Stimulated activated CD8-positive, alpha-beta memory T cell treated with anti-CD3 and anti-CD28 coated beads, Interleukin-15, amount 100 ng/mL, for 24 hours (primary cell): Measurements from ENCODE around the gene NDC1.
"Not testable (repeated sequence)": the region's sequence is repeated elsewhere in the genome, so short reads cannot be mapped to it uniquely, and the experiment has no call there.

ENCODE experiments used
- DNase-seq: peaks from one replicate; pipeline ENCODE4 v3.0.0-alpha.2; 2020; ENCODE audit warnings: low read depth

Gene NDC1

GRCh38 chr1:53765657-53766056 is 72.4 kb downstream of the NDC1 start:
- DNase-seq: no peak

DNA sequence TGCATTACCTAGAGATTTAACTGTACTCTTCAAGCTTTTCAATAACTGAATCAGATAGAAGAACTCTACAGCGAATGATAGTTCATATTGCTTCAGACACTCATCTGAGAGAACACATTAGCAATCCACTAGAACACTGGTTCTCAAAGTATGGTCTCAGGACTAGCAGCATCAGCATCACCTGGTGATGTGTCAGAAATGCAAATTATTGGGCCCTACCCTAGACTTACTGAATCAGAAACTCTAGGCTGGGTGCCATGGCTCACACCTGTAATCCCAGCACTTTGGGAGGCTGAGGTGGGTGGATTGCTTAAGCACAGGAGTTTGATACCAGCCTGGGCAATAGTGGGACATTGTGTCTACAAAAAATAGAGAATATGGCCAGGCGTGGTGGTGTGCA is 74.2 kb downstream of the NDC1 start:
- no peak for DNase-seq

GRCh38 chr1:53763461-53763860 is 74.6 kb downstream of the NDC1 start:
- no peak for DNase-seq

GRCh38 chr1:53760497-53760896 is 77.6 kb downstream of the NDC1 start:
- DNase-seq: not testable (repeated sequence)

- DNase-seq: no peak
Observed at GRCh38 chr1:53755874-53756273, 82.2 kb downstream of the NDC1 start.

DNA sequence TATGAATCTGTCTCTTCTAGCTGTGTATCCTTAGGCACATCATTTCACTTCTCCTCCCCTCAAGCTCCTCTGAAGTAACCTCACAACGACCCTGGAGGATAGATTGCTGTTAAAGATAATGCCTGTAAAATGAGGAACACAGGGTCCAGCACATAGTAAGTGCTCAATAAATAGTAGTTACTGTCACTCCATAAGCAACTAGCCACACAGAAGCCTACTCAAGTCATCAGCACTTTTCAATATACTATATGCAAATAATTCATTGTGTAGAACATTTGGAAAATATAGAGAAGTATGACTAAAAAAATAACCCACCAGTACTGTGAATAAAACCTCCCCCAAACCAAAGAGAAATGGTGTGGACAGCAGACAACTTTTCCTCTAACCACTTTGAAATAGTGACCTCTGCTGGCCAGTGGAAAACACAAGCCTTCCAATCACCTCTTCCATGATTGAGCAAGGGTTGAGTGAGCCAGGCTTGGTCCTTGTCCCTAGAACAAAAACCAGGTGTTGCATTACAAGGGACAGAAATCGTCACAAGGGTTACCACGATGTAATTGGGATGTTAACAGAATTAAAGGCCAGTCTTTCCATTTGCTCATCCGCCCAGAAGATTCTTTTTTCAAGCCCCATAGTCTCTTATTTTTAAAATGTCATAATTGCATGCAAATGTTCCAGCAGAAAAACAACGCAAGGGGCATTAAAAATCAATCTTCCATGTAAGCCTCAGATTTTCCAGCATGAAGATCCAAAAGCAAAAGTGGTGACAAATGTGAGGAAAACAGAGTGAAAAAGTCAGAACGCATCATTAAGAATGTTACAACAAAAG is 83.4 kb downstream of the NDC1 start:
- no peak for DNase-seq

- no peak for DNase-seq
Observed at GRCh38 chr1:53752281-53752680, 85.8 kb downstream of the NDC1 start.

- DNase-seq: no peak
Observed at GRCh38 chr1:53747841-53748240, 90.3 kb downstream of the NDC1 start.

DNA sequence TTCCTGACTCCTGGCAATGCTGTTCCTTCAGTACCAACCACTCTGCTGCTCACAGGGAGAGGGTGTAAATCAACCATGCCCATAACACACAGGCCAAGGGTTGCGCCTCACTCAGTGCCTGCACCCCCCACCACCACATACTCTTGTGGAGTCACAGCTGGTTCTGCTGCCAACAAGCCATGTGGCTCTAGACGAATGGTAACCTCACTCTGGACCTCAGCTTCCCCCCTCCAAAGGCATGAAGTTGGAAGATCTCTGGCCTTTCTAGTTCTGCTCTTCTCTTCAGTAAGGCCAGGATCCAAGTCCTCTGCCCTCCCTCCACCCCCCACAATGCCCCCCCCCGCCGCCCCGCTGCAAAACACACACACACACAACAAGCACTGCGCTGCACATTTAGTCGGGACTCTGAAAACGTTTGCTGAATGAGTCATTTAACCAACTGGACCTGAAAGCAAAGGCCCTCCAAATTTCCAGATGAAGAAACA is 97.4 kb downstream of the NDC1 start:
- no peak for DNase-seq

- DNase-seq: peak; percentile 21
Observed at GRCh38 chr1:53739109-53739681, 98.9 kb downstream of the NDC1 start, which contains the start of gene GLIS1. Gene GLIS1 (minus strand): TSS chr1:53739164. CDS start chr1:53738064, 1,100 bp downstream.

DNA sequence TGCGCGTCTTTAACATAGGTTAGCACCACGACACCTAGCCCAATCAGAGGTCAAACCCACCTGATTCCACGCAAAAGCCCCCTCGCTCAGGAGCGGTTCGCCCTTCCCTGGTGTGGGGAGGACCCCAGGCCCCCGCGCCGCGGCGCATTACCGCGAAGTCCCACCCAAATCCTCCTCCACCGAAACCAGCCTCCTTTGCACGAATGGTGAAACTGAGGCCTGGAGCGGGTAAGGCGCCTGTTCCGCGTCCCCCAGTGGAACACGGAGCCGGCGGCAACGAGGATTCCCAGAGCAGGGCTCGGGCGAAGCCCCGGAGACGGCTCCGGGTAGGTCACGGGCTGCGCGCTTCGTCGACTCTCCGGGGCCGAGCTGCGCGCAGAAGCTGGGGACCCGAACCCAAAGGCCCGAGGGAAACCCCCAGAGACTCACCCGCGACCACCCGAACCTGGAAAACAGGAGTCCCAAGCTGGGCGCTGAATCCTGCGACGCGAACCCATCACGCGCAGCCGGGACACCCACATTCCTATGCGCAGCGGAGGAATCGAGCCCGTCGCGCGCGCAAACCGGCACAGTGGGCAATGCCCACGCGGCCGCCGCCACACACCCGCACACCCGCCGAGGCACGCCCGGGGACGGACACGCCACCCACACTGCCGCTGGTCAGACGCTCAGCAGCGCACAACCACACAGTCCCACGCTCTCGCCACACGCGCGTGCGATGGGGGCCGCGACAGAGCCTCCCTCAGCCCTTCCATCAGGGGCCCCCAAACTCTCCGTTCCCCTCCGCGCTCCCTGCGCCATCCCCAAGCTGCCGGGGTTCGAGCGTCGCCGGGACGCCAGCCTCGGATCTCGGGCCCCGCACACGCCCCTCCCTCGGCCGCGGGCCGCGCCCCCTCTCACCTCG is 99.6 kb downstream of the NDC1 start:
- no peak for DNase-seq

- no peak for DNase-seq
Observed at GRCh38 chr1:53737648-53738204, 100.4 kb downstream of the NDC1 start.

- DNase-seq: no peak
Observed at GRCh38 chr1:53736290-53736689, 101.8 kb downstream of the NDC1 start.

- no peak for DNase-seq
Observed at GRCh38 chr1:53735681-53736080, 102.4 kb downstream of the NDC1 start.

GRCh38 chr1:53735261-53735660 is 102.8 kb downstream of the NDC1 start:
- DNase-seq: no peak

- DNase-seq: no peak
Observed at GRCh38 chr1:53734650-53735211, 103.4 kb downstream of the NDC1 start.

DNA sequence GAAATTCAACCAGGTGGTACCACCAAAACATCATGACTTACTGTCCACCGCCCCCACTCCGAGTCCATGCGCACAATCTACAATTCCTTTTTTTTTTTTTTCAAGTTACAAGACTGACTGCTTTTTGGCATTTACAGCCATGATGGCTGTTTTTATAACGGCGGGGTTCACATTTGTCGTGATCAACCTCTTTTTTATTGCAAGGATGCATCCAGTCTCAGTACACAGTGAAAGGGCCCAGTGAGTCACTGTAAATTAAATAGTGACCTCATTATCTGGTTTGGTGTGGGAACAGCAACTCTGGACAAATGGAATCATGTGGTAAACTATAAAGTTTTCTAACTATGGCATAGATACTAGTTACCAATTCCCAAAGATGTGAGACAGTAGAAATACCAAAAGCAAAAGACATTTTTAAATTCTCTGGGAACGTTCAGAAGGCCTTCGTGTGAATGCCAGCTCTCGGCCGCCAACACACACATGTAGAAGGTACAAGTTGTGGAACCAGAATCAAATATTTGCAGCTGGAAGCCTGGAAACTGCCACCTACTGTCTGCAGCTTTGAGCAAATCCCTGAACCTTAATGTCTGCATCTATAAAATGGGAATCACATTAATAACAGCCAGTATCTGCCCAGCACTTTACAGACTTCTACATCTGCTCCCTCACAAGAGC is 104.0 kb downstream of the NDC1 start:
- DNase-seq: no peak

DNA sequence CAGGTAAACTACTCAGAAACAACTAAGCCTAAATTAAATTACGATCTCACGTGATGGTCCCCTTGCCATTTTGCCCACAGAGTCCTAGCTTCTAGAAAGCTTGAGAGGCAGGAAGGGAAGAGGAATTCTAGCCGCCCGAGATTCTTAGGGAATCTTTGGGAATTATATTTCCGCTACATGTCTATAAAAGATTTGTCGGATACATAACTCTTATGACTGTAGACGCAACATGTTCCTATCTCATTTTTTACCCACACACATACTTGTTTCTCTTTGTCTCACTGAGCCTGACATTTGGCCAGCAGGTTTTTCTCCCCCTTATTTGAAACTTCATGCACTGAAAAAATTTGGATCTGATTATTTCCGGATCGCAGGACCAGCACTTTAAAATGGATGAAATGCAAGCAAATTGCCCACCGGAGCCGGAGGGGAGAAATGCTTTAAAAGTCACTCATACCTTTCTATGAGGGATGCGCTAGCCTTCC is 104.6 kb downstream of the NDC1 start:
- DNase-seq: no peak

DNA sequence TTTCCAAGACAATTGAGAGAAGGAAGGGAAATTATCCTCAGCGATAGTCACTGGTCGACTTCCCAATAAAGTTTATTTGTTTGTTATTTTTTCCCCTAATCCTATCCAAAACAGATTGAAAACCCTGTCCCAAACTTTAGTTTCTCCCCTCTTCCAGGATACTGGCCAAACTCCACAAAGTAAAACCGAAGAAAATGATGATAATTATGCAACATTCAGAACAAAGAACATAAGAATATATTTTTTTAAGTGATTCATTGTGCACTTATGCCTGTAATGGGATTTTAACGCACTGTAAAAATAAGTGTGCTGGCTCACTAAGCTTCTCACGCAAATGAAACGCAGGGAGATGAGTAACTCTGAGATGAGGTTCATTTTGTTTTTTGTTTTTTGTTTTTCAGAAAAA is 105.2 kb downstream of the NDC1 start:
- no peak for DNase-seq

GRCh38 chr1:53732409-53732808 is 105.7 kb downstream of the NDC1 start:
- no peak for DNase-seq

GRCh38 chr1:53731779-53732305 is 106.3 kb downstream of the NDC1 start:
- no peak for DNase-seq
